ENCODE data around the gene FBXO4. TPM values are rescaled to one million over a fixed set of nuclear protein-coding genes. Genes with fewer than 3 reads are reported as not detected.

The FBXO4 gene
- total and polyA plus RNA-seq, 2 of the 8 experiments (the other 6 are each of a cell fraction or from before 2014, with no cell fraction given) = 0.60 to 0.88 TPM

DNA sequence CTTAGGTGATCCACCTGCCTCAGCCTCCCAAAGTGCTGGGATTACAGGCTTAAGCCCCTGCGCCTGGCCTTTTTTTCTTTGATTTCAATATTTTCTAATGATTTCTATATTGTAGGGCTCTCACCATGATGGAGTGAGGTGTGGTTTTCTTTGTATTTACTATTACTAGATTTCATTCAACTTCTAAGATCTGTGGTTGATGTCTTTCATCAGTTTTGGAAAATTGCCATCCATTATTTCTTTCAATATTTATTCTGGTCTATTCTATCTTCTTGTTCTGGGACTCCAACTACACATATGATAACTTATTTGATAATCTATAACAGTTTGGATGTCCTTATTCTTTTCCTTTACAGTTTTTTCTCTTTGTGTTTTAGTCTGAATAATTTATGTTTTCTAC lies 31.9 kb downstream of the FBXO4 start:
- Histone ChIP-seq H4K20me1 (replicated peaks in 1 of 2; ENCODE audit: control insufficient read depth in 1 of 2, insufficient read depth in 2 of 2, low read length in 2 of 2) (no peaks in the 10 kb centered on the region), H3K79me1 (ENCODE audit: low read depth, low read length) (no peaks in the 10 kb centered on the region), H3K56ac (replicated peaks; ENCODE audit: insufficient read length, low read depth, low read length) (no peak overlapping the region), H3K27ac (ENCODE audit: low read depth, low read length) (no peak overlapping the region), H2BK20ac (ENCODE audit: low read length) (no peak overlapping the region), H2AFZ (ENCODE audit: low read length) (no peak overlapping the region), H3K36me3 (ENCODE audit: control insufficient read depth in 2 of 4, insufficient read depth in 4 of 4, low read length in 3 of 4) (no peaks in the 10 kb centered on the region), H3K4me1 (replicated peaks in 1 of 4; ENCODE audit: control insufficient read depth in 3 of 4, insufficient read depth in 4 of 4, low read length in 3 of 4) (no peaks in the 10 kb centered on the region), H3K4me3 (ENCODE audit: extremely low read depth in 1 of 4, insufficient read depth in 2 of 4, low read depth in 3 of 4, low read length in 4 of 4) (no peak overlapping the region), H3K23me2 (ENCODE audit: low read depth, low read length) (no peaks in the 10 kb centered on the region), H2BK5ac (ENCODE audit: low read depth, low read length) (no peak overlapping the region), H2BK120ac (replicated peaks; ENCODE audit: low read depth, low read length) (no peak overlapping the region), H4K8ac (ENCODE audit: extremely low read depth, insufficient read depth, low read length) (no peak overlapping the region), H4K5ac (ENCODE audit: insufficient read length, low read depth, low read length) (no peak overlapping the region), H2AK5ac (ENCODE audit: low read depth, low read length) (no peak overlapping the region), H3K4ac (replicated peaks; ENCODE audit: insufficient read length, low read depth, low read length) (no peak overlapping the region), H3K79me2 (ENCODE audit: control insufficient read depth in 1 of 2, insufficient read depth in 2 of 2, low read length in 2 of 2) (no peaks in the 10 kb centered on the region), H3K4me2 (ENCODE audit: insufficient read depth in 1 of 2, low read depth in 2 of 2, low read length in 2 of 2) (no peak overlapping the region), H3K23ac (ENCODE audit: insufficient read length) (no peak overlapping the region), H2BK15ac (ENCODE audit: low read length) (no peak overlapping the region), H3K18ac (ENCODE audit: extremely low read depth, low read length) (no peak overlapping the region), H3K27me3 (replicated peaks in 1 of 4; ENCODE audit: control insufficient read depth in 3 of 4, extremely low read depth in 1 of 4, insufficient read depth in 3 of 4, low read length in 3 of 4) (no peaks in the 10 kb centered on the region), H4K91ac (replicated peaks; ENCODE audit: insufficient read length, low read length) (no peak overlapping the region), H3K14ac (ENCODE audit: insufficient read length) (no peak overlapping the region), H3K9ac (replicated peaks in 1 of 4; ENCODE audit: extremely low read depth in 1 of 4, low read depth in 3 of 4, low read length in 3 of 4) (no peak overlapping the region), H3K9me3 (ENCODE audit: insufficient read depth in 2 of 2, low read depth in 1 of 2, low read length in 1 of 2) (no peaks in the 10 kb centered on the region; a peak in 1 of 4 replicates), H2BK12ac (ENCODE audit: low read depth, low read length) (no peak overlapping the region)
- no peak for FAIRE-seq
- ChIA-PET POLR2A (ENCODE audit: partially characterized antibody) (no interaction called here), CTCF (ENCODE audit: partially characterized antibody) (no interaction called here)
- no peak for DNase-seq (ENCODE audit: low read depth in 1 of 2, low spot score in 2 of 2)
- 89% methylated on average over 1 of the region's 1 CpG; no CpG with 5 or more reads in 1 of the 2 experiments for WGBS, 2 experiments (ENCODE audit: extremely low coverage in 1 of 2, insufficient coverage in 1 of 2, insufficient read length in 1 of 2, insufficient replicate concordance in 2 of 2, low coverage in 1 of 2, low lambda C conversion rate in 2 of 2, missing lambda C conversion rate in 1 of 2)
- TF ChIP-seq GABPA (IDR thresholded peaks at IDR 0.05; ENCODE audit: borderline replicate concordance, insufficient read depth, low read length) = no peak
- no peak for TF ChIP-seq KDM4A (IDR thresholded peaks at IDR 0.05; ENCODE audit: low read depth, low read length, severe bottlenecking)
- TF ChIP-seq SIRT6 (IDR thresholded peaks at IDR 0.05; ENCODE audit: low read length) = no peak
- TF ChIP-seq SP4 (IDR thresholded peaks at IDR 0.05; ENCODE audit: low read length) = no peak

Data from H1 (cell line).